H1 (cell line): ENCODE measurements around the gene SAMD4A. TPM values are rescaled to one million over a fixed set of nuclear protein-coding genes. Genes with fewer than 3 reads are reported as not detected.
A peak's percentile ranks its signal among the peaks of the same experiment; 100 is the strongest.

ENCODE experiments used
- BRCA1 ChIP-seq: IDR thresholded peaks from 2 replicates; pipeline ENCODE4 v1.6.1; 2012; ENCODE audit warnings: low read depth, low read length, improper control_type of control experiment
- CEBPB ChIP-seq: IDR thresholded peaks from 2 replicates; pipeline ENCODE4 v1.6.1; 2012; ENCODE audit warnings: low read depth, low read length
- CHD2 ChIP-seq: IDR thresholded peaks from 2 replicates; pipeline ENCODE4 v1.6.1; 2012; ENCODE audit warnings: low read length, improper control_type of control experiment
- CHD7 ChIP-seq: fragments of 300-600 bp; sonication (generic); IDR thresholded peaks from 2 replicates; pipeline ENCODE4 v1.7.1; 2012; ENCODE audit warnings: low read length, moderate library complexity, mild to moderate bottlenecking, inconsistent platforms; ENCODE audit not compliant: insufficient replicate concordance
- CTBP2 ChIP-seq: IDR thresholded peaks from 2 replicates; pipeline ENCODE4 v1.7.0; 2011; ENCODE audit warnings: borderline replicate concordance, mild to moderate bottlenecking, moderate library complexity, mixed read lengths, low read length; ENCODE audit not compliant: insufficient read depth, insufficient read length
- EZH2 ChIP-seq: fragments of 200-600 bp; sonication (generic); IDR thresholded peaks from 2 replicates; pipeline ENCODE4 v1.7.1; 2012; ENCODE audit warnings: low read depth, mild to moderate bottlenecking, moderate library complexity, low read length, inconsistent platforms; ENCODE audit not compliant: severe bottlenecking
- KDM4A ChIP-seq: IDR thresholded peaks from one replicate; pipeline ENCODE4 v1.7.1; 2012; ENCODE audit warnings: low read depth, mild to moderate bottlenecking, moderate library complexity, low read length, inconsistent platforms; ENCODE audit not compliant: severe bottlenecking
- RNF2 ChIP-seq: fragments of 200-900, 300-1000 bp; sonication (generic); IDR thresholded peaks from 2 replicates; pipeline ENCODE4 v1.7.1; 2016; ENCODE audit warnings: borderline replicate concordance, low read depth, mild to moderate bottlenecking, antibody characterized with exemption, low read length; ENCODE audit not compliant: poor library complexity, severe bottlenecking; ENCODE audit errors: missing control alignments
- SIRT6 ChIP-seq: IDR thresholded peaks from one replicate; pipeline ENCODE4 v1.7.1; 2012; ENCODE audit warnings: low read length, inconsistent platforms
- polyA plus RNA-seq, 7 experiments: library from polyadenylated mRNA; depleted of rRNA in 3 of 7; stranded (reverse) in 5 of 7; unstranded in 2 of 7; fragments of >200 nt in 5 of 7; fragments of 200-250 nt in 2 of 7; gene quantifications; 1 replicate in 5 of 7; 2 replicates in 1 of 7; 4 replicates in 1 of 7; pipeline versions ENCODE4 v1.2.1 to v1.2.3, GENCODE V29; 2011 to 2013; ENCODE audit warnings: missing spikeins in 2 of 7, mixed read lengths in 2 of 7
- total RNA-seq: library from RNA; stranded (reverse); fragmentation: NEBNext Ultra II Directional; extraction: Animal tissue kit (Norgen Biotek cat#: 25700); gene quantifications from 2 replicates; pipeline ENCODE4 v1.2.1, GENCODE V29; 2021

Gene SAMD4A
- total and polyA plus RNA-seq, 2 of the 8 experiments (the other 6 are each of a cell fraction or from before 2014, with no cell fraction given), result 2.4 to 12.3 TPM

- TF ChIP-seq CHD7, result no peak
- TF ChIP-seq RNF2, result no peak
- no peak for TF ChIP-seq CEBPB
- TF ChIP-seq EZH2, result peak; percentile 18
- peak; percentile 74 for TF ChIP-seq KDM4A
- no peak for TF ChIP-seq CHD2
- TF ChIP-seq BRCA1, result no peak
- TF ChIP-seq CTBP2, result no peak
- TF ChIP-seq SIRT6, result no peak
Observed at GRCh38 chr14:54564868-54565784, 1.8 kb upstream of the SAMD4A start (continued).
